Nephron progenitor cell (in vitro differentiated cells): ENCODE results near the gene ADAMTSL5.
"Not testable (repeated sequence)": the region's sequence is repeated elsewhere in the genome, so short reads cannot be mapped to it uniquely, and the experiment has no call there.

Experiments
- DNase-seq: peaks from one replicate; pipeline ENCODE4 v3.0.0; 2021
- H3K27ac Mint-ChIP-seq: 2 replicates; pipeline ENCODE4 v1.8.0; 2021; ENCODE audit warnings: mild to moderate bottlenecking, moderate library complexity, mixed read lengths
- H3K27me3 Mint-ChIP-seq: 2 replicates; pipeline ENCODE4 v1.8.0; 2021; ENCODE audit warnings: mild to moderate bottlenecking, low read depth, mixed read lengths; ENCODE audit not compliant: poor library complexity
- H3K36me3 Mint-ChIP-seq: 2 replicates; pipeline ENCODE4 v1.8.0; 2021; ENCODE audit warnings: low read depth, mixed read lengths
- H3K4me1 Mint-ChIP-seq: 2 replicates; pipeline ENCODE4 v1.8.0; 2021; ENCODE audit warnings: mixed read lengths
- H3K4me3 Mint-ChIP-seq: 2 replicates; pipeline ENCODE4 v1.8.0; 2021; ENCODE audit warnings: mild to moderate bottlenecking, moderate library complexity, mixed read lengths
- H3K9me3 Mint-ChIP-seq: 2 replicates; pipeline ENCODE4 v1.8.0; 2021; ENCODE audit warnings: mild to moderate bottlenecking, moderate library complexity, mixed read lengths
- TF ChIP-seq, protein P1 (sequence below): fragments of 200-600 bp; sonication (generic); IDR thresholded peaks from 2 replicates; pipeline ENCODE4 v1.5.0; 2021; ENCODE audit warnings: antibody characterized with exemption

ADAMTSL5 gene

DNA sequence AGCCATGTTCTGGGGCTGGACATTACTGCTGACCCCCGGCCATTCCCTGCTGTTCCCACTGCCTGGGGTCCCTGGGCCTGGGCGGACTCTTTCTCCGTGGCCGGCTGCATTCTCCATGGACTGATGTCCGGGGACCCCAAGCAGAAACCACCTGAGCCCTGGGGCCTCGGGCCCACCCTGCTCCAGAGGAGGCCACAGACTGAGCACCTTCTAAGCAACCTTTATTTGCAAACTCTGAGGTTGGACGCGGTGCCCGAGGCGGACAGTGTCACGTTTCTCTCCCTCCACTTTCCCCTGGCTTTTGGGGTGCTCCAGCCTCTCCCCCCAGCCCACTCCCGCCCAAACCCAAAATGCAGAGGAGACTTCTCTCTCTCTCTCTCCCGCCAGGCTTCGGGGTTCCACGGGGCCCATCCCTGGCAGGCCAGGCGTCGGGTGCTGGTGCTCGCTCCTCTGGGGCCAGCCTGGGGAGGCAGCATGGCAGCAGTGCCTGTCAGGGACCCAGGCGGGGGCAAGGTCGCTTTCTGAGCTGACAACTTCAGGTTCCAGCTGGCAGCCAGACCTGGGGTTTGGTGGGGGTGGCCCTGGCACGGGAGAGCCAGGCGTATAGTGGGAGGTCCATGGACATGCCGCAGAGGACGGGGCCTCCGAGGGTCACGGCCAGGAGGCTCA, 31.5 kb downstream of the ADAMTSL5 start:
- Mint-ChIP-seq H3K4me1 (peaks cover 19% of the 10 kb centered on the region), H3K4me3 (no peak overlapping the region), H3K27me3 (no peaks in the 10 kb centered on the region), H3K27ac (no peak overlapping the region), H3K36me3 (peaks cover 5% of the 10 kb centered on the region), H3K9me3 (no peaks in the 10 kb centered on the region)
- no peak for DNase-seq
- TF ChIP-seq, protein P1, sequence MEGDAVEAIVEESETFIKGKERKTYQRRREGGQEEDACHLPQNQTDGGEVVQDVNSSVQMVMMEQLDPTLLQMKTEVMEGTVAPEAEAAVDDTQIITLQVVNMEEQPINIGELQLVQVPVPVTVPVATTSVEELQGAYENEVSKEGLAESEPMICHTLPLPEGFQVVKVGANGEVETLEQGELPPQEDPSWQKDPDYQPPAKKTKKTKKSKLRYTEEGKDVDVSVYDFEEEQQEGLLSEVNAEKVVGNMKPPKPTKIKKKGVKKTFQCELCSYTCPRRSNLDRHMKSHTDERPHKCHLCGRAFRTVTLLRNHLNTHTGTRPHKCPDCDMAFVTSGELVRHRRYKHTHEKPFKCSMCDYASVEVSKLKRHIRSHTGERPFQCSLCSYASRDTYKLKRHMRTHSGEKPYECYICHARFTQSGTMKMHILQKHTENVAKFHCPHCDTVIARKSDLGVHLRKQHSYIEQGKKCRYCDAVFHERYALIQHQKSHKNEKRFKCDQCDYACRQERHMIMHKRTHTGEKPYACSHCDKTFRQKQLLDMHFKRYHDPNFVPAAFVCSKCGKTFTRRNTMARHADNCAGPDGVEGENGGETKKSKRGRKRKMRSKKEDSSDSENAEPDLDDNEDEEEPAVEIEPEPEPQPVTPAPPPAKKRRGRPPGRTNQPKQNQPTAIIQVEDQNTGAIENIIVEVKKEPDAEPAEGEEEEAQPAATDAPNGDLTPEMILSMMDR: no peak

- peak within 1 kb of the TSS; percentile 95 for H3K4me3 Mint-ChIP-seq
- peak; percentile 92 for DNase-seq
Measured at GRCh38 chr19:1478934-1479707, 33.7 kb downstream of the ADAMTSL5 start, which contains the start of gene C19orf25. Gene C19orf25, minus strand, starts transcription at chr19:1479215. Its CDS starts 312 bp downstream, at chr19:1478903.

DNA sequence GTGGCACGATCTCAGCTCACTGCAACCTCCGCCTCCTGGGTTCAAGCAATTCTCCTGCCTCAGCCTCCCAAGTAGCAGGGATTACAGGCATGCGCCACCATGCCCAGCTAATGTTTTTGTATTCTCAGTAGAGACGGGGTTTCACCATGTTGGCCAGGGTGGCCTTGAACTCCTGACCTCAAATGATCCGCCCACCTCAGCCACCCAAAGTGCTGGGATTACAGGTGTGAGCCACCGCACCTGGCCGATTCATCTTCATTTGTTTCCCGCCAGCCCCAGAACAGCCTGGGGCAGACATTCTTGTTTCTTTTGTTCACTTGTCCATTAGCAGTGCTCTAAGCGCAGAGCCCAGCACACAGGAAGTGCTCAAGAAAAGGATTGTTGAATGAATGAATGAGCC, 35.8 kb downstream of the ADAMTSL5 start:
- H3K36me3 Mint-ChIP-seq, DNase-seq, H3K4me3 Mint-ChIP-seq, H3K9me3 Mint-ChIP-seq, H3K27ac Mint-ChIP-seq: not testable (repeated sequence)
- H3K4me1 Mint-ChIP-seq: peaks cover 19% of the 10 kb centered on the region
- peaks cover 22% of the 10 kb centered on the region for H3K27me3 Mint-ChIP-seq

More at GRCh38 chr19:1478934-1479707, 33.7 kb downstream of the ADAMTSL5 start, which contains the start of gene C19orf25:
- peak within 1 kb of the TSS; percentile 90 for H3K27ac Mint-ChIP-seq
- peaks cover 19% of the 10 kb centered on the region for H3K4me1 Mint-ChIP-seq
- peaks cover 3% of the 10 kb centered on the region for H3K27me3 Mint-ChIP-seq
- H3K36me3 Mint-ChIP-seq: peaks cover 5% of the 10 kb centered on the region
- TF ChIP-seq, protein P1: no peak
- H3K9me3 Mint-ChIP-seq: no peaks in the 10 kb centered on the region

DNA sequence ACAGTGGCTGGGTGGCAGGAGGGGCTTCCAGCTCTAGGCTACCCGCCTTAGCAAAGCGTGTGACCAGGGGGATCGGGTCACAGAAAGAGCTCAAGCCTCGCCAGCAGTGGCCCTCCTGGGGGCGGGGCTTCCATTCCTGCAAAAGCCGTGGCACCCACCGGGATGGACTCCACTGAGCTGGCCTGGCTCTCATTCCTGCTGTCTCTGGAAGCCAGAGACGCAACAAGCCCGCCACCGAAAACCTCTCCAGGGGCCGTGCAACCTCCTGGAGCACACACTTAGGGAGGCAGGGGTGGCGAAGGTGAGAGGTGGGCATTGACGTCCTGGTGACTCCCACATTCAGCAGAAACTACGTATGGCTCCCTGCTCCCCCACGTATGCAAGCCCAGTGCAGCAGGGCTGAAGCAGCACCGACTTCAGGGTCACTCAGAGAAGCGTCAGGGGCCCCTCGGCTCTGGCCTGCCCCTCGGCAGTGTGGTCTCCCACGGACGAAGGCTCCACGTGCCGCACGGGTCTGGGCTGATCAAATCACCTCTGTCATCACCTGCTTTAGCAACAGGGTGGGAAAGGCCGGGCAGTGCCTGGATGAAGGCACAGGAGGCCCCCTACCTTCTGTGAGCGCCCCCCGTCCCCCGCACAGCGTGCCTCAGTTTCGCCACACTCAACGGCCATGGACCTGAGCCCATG, 36.9 kb downstream of the ADAMTSL5 start:
- Mint-ChIP-seq H3K4me3 (no peak overlapping the region), H3K9me3 (no peaks in the 10 kb centered on the region), H3K27me3 (peaks cover 34% of the 10 kb centered on the region), H3K4me1 (peaks cover 23% of the 10 kb centered on the region), H3K27ac (no peak overlapping the region), H3K36me3 (peaks cover 5% of the 10 kb centered on the region)
- DNase-seq: no peak
- TF ChIP-seq, protein P1: no peak

DNA sequence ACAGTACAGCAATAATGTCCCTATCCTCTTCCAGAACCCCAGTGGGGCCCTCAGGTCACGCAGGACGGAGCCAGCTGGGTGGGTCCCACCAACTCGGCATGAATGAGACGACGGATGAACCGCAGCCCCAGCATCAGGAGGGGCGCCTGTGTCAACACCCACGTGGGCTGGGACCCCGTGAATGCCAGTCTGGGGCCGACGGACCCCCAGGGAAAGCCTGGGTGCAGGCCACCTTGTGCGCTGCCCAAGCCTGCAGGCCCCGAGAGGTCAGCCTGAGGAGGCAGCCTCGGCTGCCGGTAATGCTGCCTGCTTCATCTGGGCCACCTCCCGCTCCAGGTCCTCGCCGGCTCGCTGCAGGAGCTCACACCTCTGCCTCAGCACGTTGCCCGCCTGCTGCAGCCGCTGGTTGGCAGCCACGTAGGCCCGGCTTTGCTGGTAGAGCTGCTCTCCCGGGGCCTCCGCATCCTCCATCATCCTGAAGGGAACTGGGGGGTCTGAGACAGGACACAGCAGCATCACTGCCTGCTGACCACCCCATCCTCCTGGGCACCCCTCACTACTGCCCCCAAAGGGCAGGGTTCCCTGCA, 38.0 kb downstream of the ADAMTSL5 start:
- Mint-ChIP-seq H3K27me3 (peaks cover 44% of the 10 kb centered on the region), H3K36me3 (peaks cover 5% of the 10 kb centered on the region), H3K27ac (no peak overlapping the region), H3K4me3 (no peak overlapping the region), H3K9me3 (no peaks in the 10 kb centered on the region), H3K4me1 (peaks cover 26% of the 10 kb centered on the region)
- DNase-seq: no peak
- TF ChIP-seq, protein P1: no peak
